Measurements from ENCODE around the gene PDLIM7.

DNA sequence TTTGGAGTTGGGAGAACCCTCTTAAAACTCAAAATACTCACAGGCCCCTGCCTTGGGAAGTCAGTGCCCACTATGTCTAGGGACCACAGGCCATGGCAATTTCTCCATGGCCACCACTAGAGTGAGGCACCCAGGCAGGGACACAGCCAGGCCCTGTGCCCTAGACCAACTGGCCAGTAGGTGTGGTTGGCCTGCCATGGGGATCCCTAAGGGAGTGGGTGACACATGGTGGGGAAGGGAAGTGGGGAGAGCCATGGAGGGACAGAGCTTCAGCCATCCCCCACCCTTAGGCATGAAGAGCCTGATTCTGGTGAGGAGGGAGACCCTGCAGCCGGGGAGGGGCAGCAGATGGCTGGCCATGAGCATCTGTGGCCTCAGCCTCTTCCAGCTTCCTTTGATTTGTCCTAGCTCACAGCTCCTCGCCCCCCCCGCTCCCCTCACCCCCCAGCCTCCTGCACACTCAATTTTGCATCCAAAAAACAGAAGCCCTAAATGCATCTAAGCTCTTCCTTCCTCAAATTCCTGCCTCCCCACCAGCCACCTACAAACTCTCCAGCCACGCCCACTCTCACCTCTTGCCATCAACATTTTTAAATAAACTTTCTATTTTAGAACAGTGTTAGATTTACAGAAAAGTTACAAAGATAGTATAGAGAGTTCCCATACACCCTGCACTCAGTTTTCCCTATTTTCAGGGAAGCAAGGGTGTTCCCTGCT, 22.4 kb downstream of the PDLIM7 start:
- TF ChIP-seq, protein P1, sequence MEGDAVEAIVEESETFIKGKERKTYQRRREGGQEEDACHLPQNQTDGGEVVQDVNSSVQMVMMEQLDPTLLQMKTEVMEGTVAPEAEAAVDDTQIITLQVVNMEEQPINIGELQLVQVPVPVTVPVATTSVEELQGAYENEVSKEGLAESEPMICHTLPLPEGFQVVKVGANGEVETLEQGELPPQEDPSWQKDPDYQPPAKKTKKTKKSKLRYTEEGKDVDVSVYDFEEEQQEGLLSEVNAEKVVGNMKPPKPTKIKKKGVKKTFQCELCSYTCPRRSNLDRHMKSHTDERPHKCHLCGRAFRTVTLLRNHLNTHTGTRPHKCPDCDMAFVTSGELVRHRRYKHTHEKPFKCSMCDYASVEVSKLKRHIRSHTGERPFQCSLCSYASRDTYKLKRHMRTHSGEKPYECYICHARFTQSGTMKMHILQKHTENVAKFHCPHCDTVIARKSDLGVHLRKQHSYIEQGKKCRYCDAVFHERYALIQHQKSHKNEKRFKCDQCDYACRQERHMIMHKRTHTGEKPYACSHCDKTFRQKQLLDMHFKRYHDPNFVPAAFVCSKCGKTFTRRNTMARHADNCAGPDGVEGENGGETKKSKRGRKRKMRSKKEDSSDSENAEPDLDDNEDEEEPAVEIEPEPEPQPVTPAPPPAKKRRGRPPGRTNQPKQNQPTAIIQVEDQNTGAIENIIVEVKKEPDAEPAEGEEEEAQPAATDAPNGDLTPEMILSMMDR (IDR thresholded peaks at IDR 0.05) = no peak
- TF ChIP-seq POLR2AphosphoS5 (IDR thresholded peaks at IDR 0.05) = peak in 2 of 4 donors; percentile 0 to 30
